HCT116 (cell line): ENCODE measurements around the gene DEPDC1B. TPM values are rescaled to one million over a fixed set of nuclear protein-coding genes. Genes with fewer than 3 reads are reported as not detected.

Experiments used
- ATAC-seq: fragments of 200-7000 bp; cut with Tn5 transposase; 2 replicates; pipeline ENCODE4 v1.9.1; 2020; ENCODE audit warnings: mild to moderate bottlenecking, moderate library complexity
- BruUV-seq: library from RNA; stranded (reverse); fragments of 400-500 nt; replicated peaks from 2 replicates; lab custom pipeline; 2021; lab: Mats Ljungman, UMichigan
- CTCF ChIA-PET: fragments of 300-600 bp; sonication (Branson Sonifier 250); formaldehyde crosslinking; loops from one replicate; lab custom pipeline; 2021; ENCODE audit warnings: antibody characterized with exemption; lab: Charles Lee
- POLR2A ChIA-PET: fragments of 300-600, 350-600 bp; sonication (Branson Sonifier 250); formaldehyde crosslinking; loops from one replicate; lab custom pipeline; 2021; ENCODE audit warnings: antibody characterized with exemption; lab: Charles Lee
- RAD21 ChIA-PET, 2 experiments: fragments of 300-600 bp; sonication (Branson Sonifier 250); formaldehyde crosslinking; loops; one replicate each; lab custom pipeline; 2023; ENCODE audit warnings: low total read pairs in 2 of 2; ENCODE audit not compliant: uncharacterized antibody in 2 of 2, unreplicated experiment in 2 of 2, low non-redundant PET in 1 of 2; lab: Charles Lee
- DNase-seq: peaks from one replicate; pipeline ENCODE4 v3.0.0-alpha.2; 2010; ENCODE audit warnings: low read depth, low spot score
- H2AFZ ChIP-seq: fragments of 200-600 bp; shearing (Covaris generic), sonication (generic); 2 replicates; pipeline ENCODE4 v1.6.1; 2017; ENCODE audit warnings: low read depth, mixed run types, mixed read lengths, antibody characterized with exemption, low read length; ENCODE audit not compliant: poor library complexity, severe bottlenecking
- H3K27ac ChIP-seq: 2 replicates; pipeline ENCODE4 v1.5.1; 2012; ENCODE audit warnings: low read depth, low read length
- H3K27me3 ChIP-seq: fragments of 200-600 bp; sonication (generic); 2 replicates; pipeline ENCODE4 v1.6.1; 2016; ENCODE audit warnings: mixed run types, low read length, mixed read lengths; ENCODE audit not compliant: insufficient read depth
- H3K36me3 ChIP-seq, 2 experiments: fragments of 200-500 bp in 1 of 2; fragments of 200-600 bp in 1 of 2; sonication (Bioruptor generic) in 1 of 2; sonication (generic) in 1 of 2; 2 replicates each; pipeline versions ENCODE4 v1.5.1 to v1.6.1; 2014 to 2016; ENCODE audit warnings: low read length in 2 of 2, inconsistent platforms in 1 of 2, mixed read lengths in 1 of 2, mixed run types in 1 of 2; ENCODE audit not compliant: insufficient read depth in 2 of 2, control insufficient read depth in 1 of 2
- H3K4me1 ChIP-seq, 2 experiments: fragments of 200-600 bp in 1 of 2; sonication (generic) in 1 of 2; 2 replicates each; pipeline versions ENCODE4 v1.5.1 to v1.6.1; 2012 to 2017; ENCODE audit warnings: low read length in 2 of 2, inconsistent platforms in 1 of 2, mild to moderate bottlenecking in 1 of 2, mixed read lengths in 1 of 2, mixed run types in 1 of 2, moderate library complexity in 1 of 2; ENCODE audit not compliant: insufficient read depth in 2 of 2, control insufficient read depth in 1 of 2
- H3K4me2 ChIP-seq: fragments of 200-600 bp; sonication (generic); 2 replicates; pipeline ENCODE4 v1.6.1; 2017; ENCODE audit warnings: mixed run types, low read length, mixed read lengths
- H3K4me3 ChIP-seq, 2 experiments: fragments of 200-600 bp in 1 of 2; sonication (generic) in 1 of 2; replicated peaks in 1 of 2; 2 replicates each; pipeline ENCODE4 v1.5.1; 2011 to 2016; ENCODE audit warnings: low read length in 2 of 2, control low read depth in 1 of 2, low read depth in 1 of 2, mild to moderate bottlenecking in 1 of 2, mixed read lengths in 1 of 2, mixed run types in 1 of 2
- H3K79me2 ChIP-seq: fragments of 200-600 bp; sonication (generic); 2 replicates; pipeline ENCODE4 v1.6.1; 2017; ENCODE audit warnings: mild to moderate bottlenecking, mixed run types, low read length, moderate library complexity, mixed read lengths; ENCODE audit not compliant: insufficient read depth
- H3K9ac ChIP-seq: fragments of 200-600 bp; sonication (generic); 2 replicates; pipeline ENCODE4 v1.6.1; 2016; ENCODE audit warnings: low read length, mixed read lengths
- H3K9me2 ChIP-seq: fragments of 200-600 bp; sonication (generic), shearing (Covaris generic); 2 replicates; pipeline ENCODE4 v1.6.1; 2017; ENCODE audit warnings: mixed run types, mild to moderate bottlenecking, moderate library complexity; ENCODE audit not compliant: insufficient read depth
- H3K9me3 ChIP-seq, 2 experiments: fragments of 200-500 bp in 1 of 2; fragments of 200-600 bp in 1 of 2; sonication (Bioruptor generic) in 1 of 2; sonication (generic) in 1 of 2; 2 replicates each; pipeline ENCODE4 v1.6.1; 2014 to 2017; ENCODE audit warnings: low read length in 2 of 2, mixed read lengths in 2 of 2, inconsistent platforms in 1 of 2, low read depth in 1 of 2, mild to moderate bottlenecking in 1 of 2, mixed run types in 1 of 2, moderate library complexity in 1 of 2; ENCODE audit not compliant: control insufficient read depth in 1 of 2, insufficient read depth in 1 of 2
- H4K20me1 ChIP-seq: fragments of 200-600 bp; sonication (generic), shearing (Covaris generic); 2 replicates; pipeline ENCODE4 v1.6.1; 2017; ENCODE audit warnings: mixed run types, mild to moderate bottlenecking, moderate library complexity; ENCODE audit not compliant: insufficient read depth
- ATF3 ChIP-seq: IDR thresholded peaks from 2 replicates; pipeline ENCODE4 v1.6.1; 2012
- CEBPB ChIP-seq: IDR thresholded peaks from 2 replicates; pipeline ENCODE4 v1.6.1; 2012; ENCODE audit warnings: low read depth
- CTCF ChIP-seq, 3 experiments: fragments of 200-600 bp in 1 of 3; sonication (generic) in 1 of 3; IDR thresholded peaks in 2 of 3; conservative IDR thresholded peaks in 1 of 3; 2 replicates each; pipeline ENCODE4 v1.5.1; 2012 to 2017; ENCODE audit warnings: low read depth in 2 of 3, low read length in 2 of 3, antibody characterized with exemption in 1 of 3, borderline replicate concordance in 1 of 3, control low read depth in 1 of 3, mild to moderate bottlenecking in 1 of 3, mixed read lengths in 1 of 3, mixed run types in 1 of 3, moderate library complexity in 1 of 3; ENCODE audit not compliant: insufficient read depth in 1 of 3
- EGR1 ChIP-seq: IDR thresholded peaks from 2 replicates; pipeline ENCODE4 v1.6.1; 2012; ENCODE audit warnings: low read depth
- EZH2 ChIP-seq: fragments of 200-600 bp; sonication (generic); IDR thresholded peaks from 2 replicates; pipeline ENCODE4 v1.6.1; 2017; ENCODE audit warnings: antibody characterized with exemption, mixed run types
- EZH2phosphoT487 ChIP-seq: fragments of 200-600 bp; IDR thresholded peaks from 2 replicates; pipeline ENCODE4 v1.6.1; 2018; ENCODE audit warnings: antibody characterized with exemption, borderline replicate concordance
- JUND ChIP-seq: IDR thresholded peaks from 2 replicates; pipeline ENCODE4 v1.6.1; 2012
- POLR2A ChIP-seq: IDR thresholded peaks from 2 replicates; pipeline ENCODE4 v1.7.0; 2011; ENCODE audit warnings: borderline replicate concordance; ENCODE audit not compliant: insufficient read depth, insufficient read length; ENCODE audit errors: extremely low read depth
- POLR2AphosphoS5 ChIP-seq: IDR thresholded peaks from 2 replicates; pipeline ENCODE4 v1.6.1; 2011; ENCODE audit warnings: mild to moderate bottlenecking, low read depth, low read length, moderate library complexity
- RAD21 ChIP-seq: IDR thresholded peaks from 2 replicates; pipeline ENCODE4 v1.6.1; 2012; ENCODE audit warnings: low read depth, mild to moderate bottlenecking
- SIN3A ChIP-seq: IDR thresholded peaks from 2 replicates; pipeline ENCODE4 v1.6.1; 2012; ENCODE audit warnings: low read depth
- SP1 ChIP-seq: IDR thresholded peaks from 2 replicates; pipeline ENCODE4 v1.6.1; 2012; ENCODE audit warnings: low read depth
- SRF ChIP-seq: IDR thresholded peaks from 2 replicates; pipeline ENCODE4 v1.6.1; 2012; ENCODE audit warnings: low read depth
- TCF7L2 ChIP-seq: IDR thresholded peaks from 2 replicates; pipeline ENCODE4 v1.7.0; 2011; ENCODE audit warnings: borderline replicate concordance, inconsistent platforms; ENCODE audit not compliant: insufficient read depth, insufficient read length; ENCODE audit errors: extremely low read depth
- ZNF274 ChIP-seq: fragments of 200-500 bp; sonication (Bioruptor generic); IDR thresholded peaks from 2 replicates; pipeline ENCODE4 v1.6.1; 2014; ENCODE audit warnings: mild to moderate bottlenecking, low read depth, low read length, inconsistent platforms
- intact Hi-C: fragments of 100-400 bp; cut with micrococcal nuclease; formaldehyde crosslinking; loops from 2 replicates; pipeline ENCODE4 v1.10.0; 2022
- total RNA-seq: library from RNA; stranded (reverse); gene quantifications from one replicate; pipeline ENCODE4 v1.2.1, GENCODE V29; 2021; ENCODE audit not compliant: unreplicated experiment

The DEPDC1B gene
- total RNA-seq, 1 experiment from 2014 or later, result 39.7 TPM

- Histone ChIP-seq H2AFZ (no peak overlapping the region), H3K4me2 (no peak overlapping the region), H3K4me1 (no peaks in the 10 kb centered on the region), H3K9ac (no peak overlapping the region), H4K20me1 (no peaks in the 10 kb centered on the region), H3K9me3 (no peaks in the 10 kb centered on the region), H3K27ac (no peak overlapping the region), H3K27me3 (no peaks in the 10 kb centered on the region), H3K36me3 (no peaks in the 10 kb centered on the region), H3K4me3 (no peak overlapping the region), H3K79me2 (no peaks in the 10 kb centered on the region), H3K9me2 (no peaks in the 10 kb centered on the region)
- ChIA-PET RAD21 (no interaction called here), POLR2A (no interaction called here), CTCF (no interaction called here)
- intact Hi-C loops, result no loop called here
- ATAC-seq (no peak), DNase-seq (no peak)
- no TSS peak for BruUV-seq
- TF ChIP-seq POLR2AphosphoS5 (no peak), EZH2 (no peak), TCF7L2 (no peak), CTCF (IDR thresholded peaks at IDR 0.05 in 2 of 3, conservative IDR thresholded peaks at IDR 0.05 in 1 of 3; ENCODE audit: borderline replicate concordance in 1 of 3, insufficient read depth in 1 of 3, low read depth in 2 of 3, low read length in 2 of 3) (no peak), JUND (no peak), POLR2A (no peak), ZNF274 (no peak), EGR1 (no peak), RAD21 (no peak), EZH2phosphoT487 (no peak), SRF (no peak), CEBPB (no peak), SP1 (no peak), ATF3 (no peak), SIN3A (no peak)
Observed at GRCh38 chr5:60584304-60584703, 115.7 kb downstream of the DEPDC1B start.
